ENCODE measurements around the gene GNG12.

- no peak for TF ChIP-seq CTCF (IDR thresholded peaks at IDR 0.05; ENCODE audit: low read depth, low read length)
- no peak for TF ChIP-seq MAX (IDR thresholded peaks at IDR 0.05; ENCODE audit: low read depth, low read length)
- TF ChIP-seq POLR2A (IDR thresholded peaks at IDR 0.05; ENCODE audit: extremely low read depth, insufficient read length) = no peak
Observed at GRCh38 chr1:67831850-67832513, 1.3 kb downstream of the GNG12 start.

Measured in NB4 (cell line).